Dedifferentiated amniotic fluid mesenchymal stem cell (primary cell): ENCODE measurements around the gene RASAL2.
A peak's percentile ranks its signal among the peaks of the same experiment; 100 is the strongest.

Experiments used
- DNase-seq: peaks from one replicate; pipeline ENCODE4 v3.0.0-alpha.2; 2016; ENCODE audit errors: extremely low spot score

RASAL2 gene

DNA sequence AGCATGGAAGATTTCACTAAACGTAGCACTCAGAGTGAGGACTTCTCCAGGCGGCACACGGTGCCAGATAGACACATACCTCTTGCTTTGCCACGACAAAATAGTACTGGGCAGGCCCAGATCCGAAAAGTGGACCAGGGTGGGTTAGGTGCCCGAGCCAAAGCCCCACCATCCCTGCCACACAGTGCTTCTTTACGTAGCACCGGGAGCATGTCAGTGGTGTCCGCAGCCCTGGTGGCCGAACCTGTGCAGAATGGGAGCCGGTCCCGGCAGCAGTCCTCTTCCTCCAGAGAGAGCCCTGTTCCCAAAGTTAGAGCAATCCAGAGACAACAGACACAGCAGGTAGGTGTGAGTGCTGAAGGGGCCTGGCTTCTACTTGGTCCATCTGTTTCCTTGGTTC, 364.3 kb downstream of the RASAL2 start:
- no peak for DNase-seq

DNA sequence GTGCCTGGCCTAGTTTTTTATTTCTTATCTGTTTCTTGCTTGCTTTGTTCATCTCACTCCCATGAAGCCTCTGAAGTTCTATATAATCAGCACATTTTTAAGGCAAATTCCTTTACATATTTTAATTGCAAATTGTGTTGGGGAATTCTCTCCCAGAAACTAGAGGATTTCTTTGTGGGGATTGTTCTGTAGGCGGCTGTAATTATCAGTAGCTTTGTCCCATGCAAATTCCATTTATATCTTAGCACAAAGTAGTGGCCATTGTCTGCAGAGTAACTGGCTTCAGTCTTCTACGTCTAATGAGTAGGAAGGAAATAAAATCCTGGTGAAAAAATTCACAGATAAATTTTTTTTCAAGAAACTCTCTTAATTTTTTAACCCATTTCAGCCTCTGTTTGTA, 367.2 kb downstream of the RASAL2 start:
- no peak for DNase-seq

DNA sequence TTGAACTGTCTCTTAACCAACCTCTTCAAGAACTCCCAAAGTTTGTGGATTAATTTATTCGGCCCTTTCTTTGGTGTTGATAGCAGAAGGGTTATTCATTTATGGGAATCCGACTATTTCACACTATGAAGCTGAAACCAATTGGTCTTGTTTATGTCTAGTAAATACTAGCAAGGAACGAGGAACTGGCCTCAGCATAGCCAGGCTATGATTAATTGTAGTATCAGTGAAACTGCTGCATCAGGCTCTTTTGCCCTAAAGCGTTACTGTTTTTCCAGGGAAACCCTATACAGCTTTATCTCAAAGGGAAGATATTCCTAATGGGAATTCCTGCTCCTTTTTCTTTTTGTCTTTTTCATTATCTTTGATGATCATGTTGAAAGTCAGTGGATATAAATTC, 367.8 kb downstream of the RASAL2 start:
- no peak for DNase-seq

DNA sequence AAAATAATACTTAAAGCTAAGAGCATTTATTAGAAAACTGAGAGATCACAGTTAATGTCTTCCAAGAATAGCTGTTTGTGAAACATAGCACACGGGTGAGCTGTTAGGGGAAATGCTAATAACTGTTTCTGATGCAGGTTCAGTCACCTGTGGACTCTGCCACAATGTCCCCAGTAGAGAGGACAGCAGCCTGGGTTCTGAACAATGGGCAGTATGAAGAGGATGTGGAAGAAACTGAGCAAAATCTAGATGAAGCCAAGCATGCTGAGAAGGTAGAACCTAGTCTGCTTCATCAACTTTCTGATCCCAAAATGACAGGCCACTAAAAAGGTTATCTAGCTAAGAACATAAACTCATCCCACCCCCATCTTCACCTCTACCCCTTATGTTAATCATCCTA, 370.2 kb downstream of the RASAL2 start:
- DNase-seq = no peak

DNA sequence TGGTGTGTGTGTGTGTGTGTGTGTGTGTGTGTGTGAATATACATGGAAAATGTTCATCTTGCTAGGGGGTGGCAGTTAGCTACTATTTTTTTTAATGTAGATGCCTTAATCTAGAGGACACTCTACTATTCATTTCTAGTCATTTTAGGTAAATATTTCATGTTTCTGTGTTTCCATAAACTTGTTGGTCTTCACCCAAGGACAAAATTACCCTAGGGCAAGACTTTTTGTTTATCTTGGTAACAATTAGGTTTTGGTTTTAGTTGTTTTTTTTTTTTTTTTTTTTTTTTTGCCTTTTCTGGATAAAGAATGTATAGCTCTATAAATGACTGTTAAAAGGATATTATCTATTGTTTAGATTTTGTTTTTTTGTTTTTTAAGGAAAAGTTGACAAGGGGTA, 370.7 kb downstream of the RASAL2 start:
- DNase-seq = no peak

DNA sequence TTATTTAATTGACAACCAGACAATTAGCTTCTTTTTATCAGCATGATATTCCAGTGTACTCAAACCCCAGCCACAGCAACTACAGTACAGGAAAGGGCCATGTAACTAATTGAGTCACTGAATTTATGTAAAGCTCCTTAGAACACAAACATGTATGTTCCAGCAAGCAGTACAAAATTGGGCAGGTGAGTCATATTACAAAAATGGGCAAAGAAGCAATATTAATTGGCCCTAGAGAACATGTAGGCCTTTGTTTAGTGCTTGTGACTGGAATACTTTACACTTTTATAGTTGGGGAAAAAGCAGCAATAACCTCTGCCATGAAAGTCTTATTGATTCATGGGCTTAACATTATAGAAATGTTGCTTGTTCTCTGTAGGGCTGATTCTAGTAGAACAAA, 371.1 kb downstream of the RASAL2 start:
- peak; percentile 19 for DNase-seq

DNA sequence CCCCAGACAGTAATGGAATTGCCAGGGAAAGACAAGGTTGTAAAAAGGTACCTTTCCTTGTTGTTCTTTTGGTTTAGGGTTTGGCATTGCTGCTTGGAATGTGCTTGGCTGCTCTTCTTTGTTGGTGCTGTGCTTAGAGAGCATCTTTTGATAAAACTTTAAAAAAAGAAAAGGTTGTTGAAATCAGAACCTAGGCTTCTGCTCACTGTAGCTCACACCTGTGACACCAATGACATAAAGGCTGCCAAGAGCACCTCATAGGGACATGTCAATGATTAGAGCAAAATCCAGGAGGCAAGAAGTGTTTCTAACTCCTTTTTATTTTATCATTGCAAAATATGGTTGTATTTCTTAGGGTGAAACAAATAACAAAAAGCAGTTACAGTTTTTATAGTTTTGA, 373.9 kb downstream of the RASAL2 start:
- no peak for DNase-seq

DNA sequence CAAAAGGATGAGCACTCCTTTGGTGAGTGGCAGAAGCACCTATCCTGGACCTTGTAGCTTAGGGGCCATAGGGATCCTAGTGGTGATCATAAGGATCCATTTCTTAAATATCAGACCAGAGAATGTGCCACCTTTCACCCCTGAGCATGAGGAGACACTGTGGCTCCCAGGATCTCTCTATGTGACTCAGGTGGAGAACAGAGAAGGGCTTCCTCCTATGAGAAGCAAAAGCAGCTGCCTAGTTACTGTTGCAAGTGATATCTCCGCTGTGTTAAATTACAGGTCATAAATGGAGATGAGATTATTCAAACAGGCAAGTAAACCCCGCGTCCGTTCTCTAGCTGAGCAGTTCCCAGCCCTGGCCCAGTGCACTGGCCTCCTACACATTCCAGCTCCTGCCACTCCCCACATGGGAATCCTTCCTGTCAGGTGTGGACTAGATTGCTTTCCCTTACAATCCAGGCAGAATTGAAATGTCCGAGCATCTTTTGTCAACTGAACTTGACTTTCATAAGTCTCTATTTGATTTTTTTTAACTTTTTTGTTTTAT, 376.6 kb downstream of the RASAL2 start:
- DNase-seq = no peak

DNA sequence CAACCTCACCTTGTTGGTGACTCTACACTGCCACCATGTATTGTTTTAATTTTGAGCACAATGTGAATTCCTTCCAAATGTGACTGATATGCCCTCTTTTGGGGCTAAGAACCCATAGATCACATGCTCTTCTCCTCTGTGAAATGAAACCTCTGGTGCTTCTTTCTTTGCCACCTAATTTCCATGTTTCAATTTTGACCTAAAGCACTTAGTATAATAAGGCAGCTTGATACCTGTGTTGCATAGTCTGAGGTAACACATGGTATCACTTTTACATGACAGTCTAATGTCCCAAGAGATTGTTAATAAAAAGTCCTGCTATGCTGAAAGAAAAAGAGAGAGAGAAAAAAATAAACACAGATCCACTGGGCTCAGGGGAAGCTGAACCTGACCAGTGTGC, 378.6 kb downstream of the RASAL2 start:
- no peak for DNase-seq

DNA sequence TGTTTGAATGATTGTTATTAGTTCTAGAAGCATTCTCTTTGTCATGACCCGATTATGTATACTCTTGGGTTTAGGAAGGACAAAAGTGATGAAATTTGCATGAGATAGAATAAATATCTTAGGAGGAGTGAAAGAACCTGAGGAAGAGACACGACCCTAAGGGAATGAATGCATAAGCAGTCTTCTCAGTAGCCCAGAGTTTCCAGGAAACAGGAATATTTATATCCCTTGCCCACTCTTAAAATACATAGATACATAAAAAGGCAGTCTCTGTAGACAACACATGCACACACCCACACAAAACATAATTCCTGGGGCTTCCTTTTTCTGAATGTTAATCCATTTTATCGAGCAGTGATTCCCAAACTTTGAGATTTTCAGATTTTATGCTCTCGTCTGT, 383.5 kb downstream of the RASAL2 start:
- no peak for DNase-seq

DNA sequence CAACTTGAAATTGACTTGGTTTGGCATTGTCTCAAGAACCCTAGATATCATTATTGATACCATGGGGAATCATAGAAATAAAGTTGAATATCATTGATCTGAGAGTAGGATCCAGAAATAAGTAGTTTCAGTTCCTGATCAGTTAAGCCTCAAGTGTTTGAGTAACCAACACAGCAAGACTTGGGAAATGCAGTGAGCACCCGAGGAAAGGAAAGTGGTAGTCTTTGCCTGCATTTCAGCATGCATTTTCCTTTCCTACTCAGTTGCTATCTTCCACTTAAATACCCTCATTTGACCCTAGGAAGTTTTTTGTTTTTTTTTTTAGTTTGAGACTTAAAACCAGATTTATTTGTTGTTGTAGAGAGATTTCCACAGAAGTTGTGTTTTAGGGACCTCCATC, 383.9 kb downstream of the RASAL2 start:
- no peak for DNase-seq

DNA sequence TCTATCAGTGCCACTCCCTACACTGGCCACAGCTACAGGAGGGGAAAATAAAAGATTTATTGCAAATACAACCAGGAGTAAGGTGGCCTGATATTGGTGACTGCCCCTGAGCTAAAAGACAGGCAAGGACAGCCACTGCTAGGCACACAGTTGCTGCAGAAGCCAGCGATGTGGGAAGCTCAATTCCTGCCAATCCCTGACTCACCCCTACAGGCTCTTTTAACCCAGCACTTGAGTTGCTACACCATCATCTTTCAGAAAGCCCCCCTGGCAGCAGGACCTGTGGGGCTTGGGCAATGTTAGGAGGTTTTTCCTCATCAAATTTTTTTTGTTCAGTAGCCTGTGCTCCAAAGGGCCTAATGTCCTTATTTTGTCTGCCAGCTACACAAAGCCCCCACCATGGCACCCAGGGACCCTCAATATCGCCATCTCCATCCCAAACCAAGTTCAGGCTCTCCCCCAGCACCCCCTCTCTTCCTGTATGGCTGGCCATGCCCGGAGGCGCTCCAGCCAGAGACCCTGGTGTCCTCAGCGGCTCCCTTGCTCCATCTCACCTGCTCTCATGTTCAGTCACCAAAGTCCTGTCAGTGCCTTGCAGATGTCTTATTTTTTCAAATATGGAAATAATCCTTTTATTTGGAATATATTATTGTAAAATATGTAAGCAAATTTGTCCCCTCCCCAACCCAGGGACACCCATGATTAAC, 389.5 kb downstream of the RASAL2 start:
- DNase-seq = no peak

DNA sequence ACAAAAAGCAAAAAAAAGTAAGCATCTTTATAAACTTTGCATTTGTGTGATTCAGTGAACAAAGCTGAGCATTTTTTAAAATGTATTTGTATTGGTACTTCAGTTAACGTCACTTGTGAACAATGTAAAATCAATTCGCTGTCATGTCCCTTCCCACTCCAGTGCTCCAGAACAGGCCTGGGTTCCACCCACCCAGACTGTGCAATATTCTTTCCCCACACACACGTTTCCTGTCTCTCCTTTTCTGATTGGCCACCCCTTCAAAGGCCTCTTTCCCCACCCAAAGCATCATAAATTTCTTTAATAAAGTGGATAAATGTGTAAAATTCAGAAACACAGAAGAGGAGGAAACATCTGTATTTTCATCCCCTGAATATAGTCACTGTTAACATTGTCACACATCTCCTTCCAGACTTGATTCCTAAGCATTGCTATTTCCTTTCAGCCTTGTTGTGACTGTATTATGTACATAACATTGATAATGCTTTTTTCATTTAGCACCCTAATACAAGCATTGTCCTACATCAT, 390.9 kb downstream of the RASAL2 start:
- no peak for DNase-seq

DNA sequence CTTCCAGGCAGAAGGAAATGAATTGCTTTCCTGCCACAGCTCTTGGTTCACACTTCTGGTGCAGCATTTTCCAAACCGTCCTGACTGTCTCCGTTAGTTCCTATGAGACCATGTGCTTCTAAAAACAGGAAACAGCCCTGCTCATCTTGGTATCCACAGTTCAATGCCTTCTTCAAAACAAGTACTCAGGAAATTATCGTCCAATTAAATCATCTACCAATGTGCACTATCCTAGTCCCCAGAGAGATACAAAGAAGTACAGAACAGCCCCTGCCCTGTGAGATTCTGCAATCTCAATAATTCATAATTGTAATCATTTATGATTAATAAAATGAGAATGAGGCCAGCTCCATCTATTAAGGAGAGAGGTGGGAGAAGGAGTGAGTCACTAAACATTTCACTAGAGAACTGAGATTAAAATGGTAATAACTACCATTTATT, 391.7 kb downstream of the RASAL2 start:
- no peak for DNase-seq

DNA sequence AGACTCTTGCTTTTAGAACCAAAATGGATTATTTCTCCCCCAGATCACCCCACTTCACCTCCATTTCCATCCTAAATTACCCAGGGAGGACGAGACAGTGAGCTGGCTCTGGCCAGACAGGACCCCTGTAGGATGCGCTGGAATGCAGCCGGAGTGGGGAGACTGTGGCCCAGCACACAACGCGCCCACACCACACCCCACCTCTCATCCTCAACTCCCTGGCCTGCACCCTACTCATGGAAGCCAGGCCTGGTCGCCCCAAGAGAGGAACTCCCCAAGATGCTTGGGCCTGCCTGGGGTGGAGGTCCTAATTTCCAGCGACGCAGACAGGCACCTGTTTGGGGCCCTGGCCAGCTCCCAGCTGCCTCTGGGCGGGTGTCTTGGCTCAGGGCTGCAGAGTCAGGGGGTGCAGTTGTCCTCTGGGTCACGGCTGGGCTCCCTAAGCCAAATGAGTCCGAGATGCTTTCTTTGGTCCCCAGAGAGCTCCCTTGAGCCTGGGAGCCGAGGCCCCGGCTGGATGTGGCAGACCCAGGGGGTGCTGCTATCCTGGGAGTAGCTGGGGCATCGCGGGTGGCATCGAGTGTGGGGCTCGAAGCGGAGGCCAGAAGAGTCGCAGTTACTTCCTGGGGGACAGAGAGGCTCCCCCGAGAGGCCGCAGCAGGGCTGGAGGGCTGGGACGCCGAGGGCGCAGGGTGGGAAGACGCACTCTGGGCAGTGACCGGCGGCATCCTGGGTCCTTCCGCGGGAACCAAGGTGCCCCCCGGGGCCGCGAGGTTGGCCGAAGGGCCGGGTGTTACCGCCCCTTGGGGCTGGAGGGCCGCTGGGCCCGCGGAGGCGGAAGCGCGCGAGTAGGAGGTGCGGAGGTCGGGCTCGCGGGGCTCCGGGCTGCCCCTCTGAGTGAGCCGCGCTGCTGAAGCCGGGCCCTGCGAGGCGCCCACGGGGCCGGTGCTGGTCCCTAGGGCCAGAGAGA, 392.5 kb downstream of the RASAL2 start:
- no peak for DNase-seq

DNA sequence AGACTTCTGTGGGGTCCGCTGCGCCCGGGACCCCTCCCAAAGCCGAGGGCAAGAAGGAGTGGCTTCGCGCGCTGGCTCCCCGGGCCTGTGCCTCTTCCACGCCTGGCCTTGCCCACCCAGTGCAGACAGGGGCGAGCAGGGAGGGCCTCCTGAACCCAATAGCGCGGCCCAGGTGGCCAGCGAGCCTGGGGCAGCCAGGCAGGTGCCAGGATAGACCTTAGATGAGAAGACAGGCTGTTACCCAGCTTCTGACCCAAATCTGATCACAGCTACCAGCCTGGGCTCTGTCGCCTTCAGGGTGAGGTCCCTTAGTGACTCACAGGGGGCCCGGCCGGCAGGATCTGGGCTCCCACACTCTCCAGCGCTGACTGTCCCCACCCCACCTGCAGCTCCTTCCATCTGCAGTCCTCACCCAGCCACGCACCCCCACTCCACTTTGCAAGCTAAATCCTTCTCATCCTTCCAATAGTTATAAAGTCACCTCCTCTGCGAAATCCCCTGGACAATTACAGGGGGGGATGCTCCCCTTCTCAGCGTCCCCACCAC, 393.2 kb downstream of the RASAL2 start:
- DNase-seq = no peak

DNA sequence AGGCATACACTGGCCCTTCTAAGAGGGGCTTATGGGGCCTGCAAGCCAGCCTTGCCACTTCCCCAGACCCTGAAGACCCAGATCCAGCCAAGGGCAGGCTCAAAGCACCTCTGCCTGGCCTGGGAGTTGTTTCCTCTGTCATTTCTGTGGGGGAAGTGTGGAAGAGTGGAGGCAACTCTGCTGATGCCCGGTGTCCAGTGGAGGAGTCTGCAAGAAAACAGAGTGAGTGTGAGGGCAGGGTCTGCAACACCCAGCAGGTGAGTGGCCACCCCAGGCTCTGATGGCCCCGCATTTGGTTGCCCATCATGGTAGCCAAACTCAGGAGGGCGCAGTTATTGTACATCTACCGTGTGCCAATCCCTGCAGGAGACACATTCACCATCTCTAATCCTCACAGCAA, 394.5 kb downstream of the RASAL2 start:
- DNase-seq = no peak

DNA sequence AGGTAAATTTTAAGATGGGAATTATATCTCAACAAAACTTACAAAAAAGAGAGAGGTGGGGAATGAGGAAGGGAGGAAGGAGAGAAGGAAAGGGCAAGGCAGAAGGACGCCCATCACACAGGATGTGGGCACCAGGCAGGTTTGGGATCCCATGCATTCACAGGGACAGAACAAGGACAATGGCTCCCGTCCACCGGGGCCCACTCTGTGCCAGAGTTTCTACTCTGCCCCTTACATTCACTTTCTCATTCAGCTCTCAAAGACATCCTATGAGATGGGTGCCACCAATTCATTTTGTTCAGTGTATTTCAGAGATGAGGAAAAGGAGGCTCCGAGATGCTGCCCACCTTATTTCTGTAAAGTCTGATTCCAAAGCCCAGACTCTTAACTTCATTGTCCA, 395.5 kb downstream of the RASAL2 start:
- no peak for DNase-seq

DNA sequence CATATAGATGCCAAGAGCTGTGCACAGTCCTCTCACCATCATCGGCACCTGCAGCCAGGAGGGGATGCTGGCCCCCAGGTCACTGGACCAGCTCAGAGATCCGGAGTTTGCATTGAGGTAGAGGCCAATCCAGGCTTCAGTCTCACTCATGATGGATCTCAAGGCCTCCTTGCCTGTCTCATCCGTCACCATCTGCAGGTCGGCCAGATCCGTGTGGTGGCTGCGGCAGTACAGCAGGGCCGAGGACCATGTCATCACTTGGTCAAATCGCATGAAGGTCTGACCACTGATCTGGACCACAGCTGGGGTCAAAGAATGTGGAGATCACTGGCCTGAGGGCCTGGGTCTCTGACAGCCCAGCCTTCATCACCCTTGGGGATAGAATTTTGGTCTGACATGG, 396.2 kb downstream of the RASAL2 start:
- DNase-seq = no peak

DNA sequence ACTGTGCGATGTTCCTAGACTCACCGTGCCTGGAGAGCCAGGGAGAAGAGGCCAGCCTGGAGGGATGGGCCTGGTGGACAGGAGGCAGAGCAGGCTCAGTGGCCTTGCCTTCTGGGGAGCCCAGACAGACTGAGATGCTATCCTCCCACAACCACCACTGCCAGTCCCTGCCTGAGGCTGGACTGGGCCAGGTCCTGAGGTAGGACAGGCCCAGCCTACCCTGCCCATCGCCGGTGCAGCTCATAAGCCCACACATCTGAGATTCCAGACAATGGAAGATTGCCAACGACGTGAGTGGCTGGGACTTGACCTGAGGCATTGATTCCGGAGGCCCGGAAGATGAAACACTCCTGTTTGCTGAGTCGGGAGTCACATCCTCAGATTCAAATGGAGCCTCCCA, 397.1 kb downstream of the RASAL2 start:
- DNase-seq = no peak

DNA sequence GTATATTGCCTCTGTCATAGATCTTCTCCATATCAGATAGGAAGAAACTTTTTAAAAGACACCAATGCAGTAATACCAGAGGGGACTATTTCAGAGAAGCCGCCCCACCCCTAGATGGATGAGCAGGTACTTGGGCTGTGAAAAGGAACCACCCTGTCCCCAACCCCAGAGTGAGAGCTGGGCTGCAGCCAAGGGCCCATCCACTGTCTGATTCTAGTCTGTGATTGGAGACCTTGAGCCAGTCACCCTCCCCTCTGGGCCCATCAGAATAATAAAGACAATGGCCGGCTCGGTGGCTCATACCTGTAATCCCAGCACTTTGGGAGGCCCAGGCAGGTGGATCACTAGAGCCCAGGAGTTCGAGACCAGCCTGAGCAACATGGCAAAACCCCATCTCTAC, 397.8 kb downstream of the RASAL2 start:
- DNase-seq = no peak

DNA sequence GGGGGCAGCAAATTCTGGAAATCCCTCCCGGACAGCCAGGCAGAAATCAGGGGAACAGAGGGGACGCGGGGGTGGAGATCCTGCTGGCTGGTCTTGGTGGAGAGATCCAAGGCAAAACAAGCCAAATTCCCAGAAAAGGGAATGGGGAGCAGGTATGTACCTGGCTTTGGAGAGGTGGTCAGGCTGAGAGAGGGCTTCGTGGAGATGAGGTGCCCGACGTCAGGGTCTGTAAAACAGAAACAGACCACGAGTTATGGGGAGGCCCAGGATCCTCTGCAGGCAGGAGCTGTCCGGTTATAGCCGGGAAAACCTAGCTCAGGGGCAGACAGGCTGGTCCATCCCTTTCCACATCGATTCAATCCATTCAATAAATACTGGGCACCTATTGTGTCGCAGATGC, 398.4 kb downstream of the RASAL2 start:
- no peak for DNase-seq
